GM21529 (cell line): ENCODE data around the gene FES.
"Not testable (repeated sequence)": the region's sequence is repeated elsewhere in the genome, so short reads cannot be mapped to it uniquely, and the experiment has no call there.

Source experiments
- ATAC-seq: cut with Tn5 transposase; IDR thresholded peaks from one replicate; pipeline ENCODE4 v1.9.1; 2021; ENCODE audit not compliant: unreplicated experiment

Gene FES

DNA sequence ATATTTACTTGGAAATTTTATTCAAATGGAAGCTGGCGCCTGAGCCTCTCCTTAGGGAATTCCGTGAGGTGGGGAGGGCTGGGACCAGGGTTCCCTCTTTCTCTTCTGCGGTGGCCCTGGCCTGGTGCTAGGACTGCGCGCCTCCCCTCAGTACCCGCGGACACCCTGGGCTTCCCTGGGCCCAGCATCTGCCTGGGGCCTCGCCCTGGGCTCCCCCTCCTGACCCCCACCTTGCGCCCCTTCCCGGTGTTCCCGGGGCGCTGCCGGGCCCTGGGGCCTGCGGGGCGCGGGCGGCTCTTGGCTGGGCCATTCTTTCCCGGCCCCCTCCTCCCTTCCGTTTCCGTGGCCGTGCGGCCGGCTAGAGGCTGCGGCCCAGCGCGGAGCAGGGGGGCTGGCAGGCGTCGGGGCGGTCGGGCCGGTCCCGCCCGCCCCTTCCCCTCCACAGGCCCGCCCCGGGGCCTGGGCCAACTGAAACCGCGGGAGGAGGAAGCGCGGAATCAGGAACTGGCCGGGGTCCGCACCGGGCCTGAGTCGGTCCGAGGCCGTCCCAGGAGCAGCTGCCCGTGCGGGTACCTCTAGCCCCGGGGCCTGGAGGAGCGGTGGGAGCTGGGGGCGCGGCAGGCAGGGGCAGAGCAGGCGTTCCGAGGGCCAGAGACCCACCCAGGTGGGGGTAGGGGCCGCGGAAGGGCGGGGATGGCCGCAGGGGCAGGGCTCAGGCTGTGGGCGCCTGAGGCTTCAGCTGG lies at the start of gene FES:
TSS of gene FES (plus strand) at position 529 of the 743 bp plus-strand sequence. CDS start 542 bp downstream, outside the sequence.
- ATAC-seq: no peak

DNA sequence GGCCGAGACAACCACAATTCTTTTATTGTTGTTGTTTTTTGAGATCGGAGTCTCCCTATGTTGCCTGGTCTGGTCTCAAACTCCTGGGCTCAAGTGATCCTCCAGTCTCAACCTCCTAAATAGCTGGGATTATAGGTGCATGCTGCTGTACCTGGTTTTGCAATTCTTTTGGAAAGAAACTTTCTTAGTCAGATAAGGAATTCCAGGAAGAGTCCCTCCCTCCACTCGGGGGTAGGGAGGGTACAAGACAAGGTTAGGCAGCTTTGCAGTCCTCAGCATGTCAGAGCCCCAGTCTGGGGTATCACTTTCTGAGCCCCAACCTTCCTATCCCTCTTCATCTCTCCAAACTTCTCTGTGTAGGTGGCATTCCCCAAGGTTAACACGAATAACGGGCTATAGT lies 49.7 kb upstream of the FES start:
- no peak for ATAC-seq

DNA sequence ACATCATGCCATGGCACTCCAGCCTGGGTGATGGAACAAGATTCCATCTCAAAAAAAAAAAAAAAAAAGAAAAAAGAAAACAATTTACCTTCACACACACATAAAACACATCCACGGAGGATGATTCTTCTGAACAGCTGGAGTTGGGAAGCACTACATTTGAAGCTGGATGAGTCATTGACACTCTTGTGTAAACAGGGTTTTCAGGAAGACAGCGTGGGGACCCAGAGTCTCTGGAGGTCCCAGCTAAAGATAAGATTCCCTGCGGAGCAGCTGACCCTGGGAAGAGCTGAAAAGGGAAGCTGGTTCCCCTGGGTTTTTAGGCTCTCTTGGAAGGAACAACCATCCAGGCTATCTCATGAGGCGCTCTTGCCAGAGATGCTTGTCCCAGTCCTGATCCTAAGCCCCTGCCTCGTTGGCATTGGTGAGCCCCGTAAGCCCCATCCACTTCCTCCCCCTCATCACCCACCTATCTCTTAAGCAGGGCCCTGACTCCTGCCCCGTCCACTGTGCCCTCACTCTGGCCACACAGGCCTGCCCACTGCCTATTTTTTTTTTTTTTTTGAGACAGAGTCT lies 47.9 kb upstream of the FES start:
- no peak for ATAC-seq

DNA sequence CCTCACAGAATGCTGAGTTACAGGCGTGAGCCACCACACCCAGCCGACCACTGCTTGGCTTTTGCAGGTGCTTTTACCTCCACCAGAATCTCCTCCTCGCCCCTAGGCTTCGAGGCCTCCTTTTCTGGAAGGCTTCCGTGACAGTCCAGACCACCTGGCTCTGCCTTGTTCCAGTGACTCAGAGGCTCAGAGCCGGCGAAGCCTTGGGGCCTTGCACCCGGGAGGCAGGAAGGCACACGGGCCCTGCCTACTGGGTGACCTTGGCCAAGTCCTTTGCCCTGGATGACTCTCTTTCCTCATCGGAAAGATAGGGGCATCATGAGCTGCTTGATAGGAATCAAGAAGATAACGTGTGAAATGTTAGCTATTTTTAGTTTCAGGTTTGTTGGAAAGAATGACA lies 47.2 kb upstream of the FES start:
- no peak for ATAC-seq

DNA sequence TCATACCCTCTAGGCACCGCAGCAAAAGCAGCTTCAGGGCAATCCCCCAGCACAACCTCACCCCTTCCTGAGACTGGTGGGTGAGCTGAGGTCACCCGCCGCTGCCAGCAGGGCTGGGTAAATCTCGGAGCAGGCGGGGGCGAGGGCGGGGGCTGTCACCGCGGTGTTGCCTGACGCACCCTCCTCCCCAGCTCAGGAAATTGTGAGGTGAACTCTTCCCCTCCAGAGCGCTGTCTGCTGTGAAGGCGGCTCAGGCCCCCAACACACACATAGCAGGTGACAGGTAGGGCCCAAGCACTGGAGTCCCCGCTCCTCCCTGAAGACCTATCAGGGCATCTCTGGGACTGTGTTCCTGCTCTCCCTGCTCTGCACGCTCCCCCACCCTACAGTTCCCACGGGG lies 46.2 kb upstream of the FES start:
- ATAC-seq: no peak

DNA sequence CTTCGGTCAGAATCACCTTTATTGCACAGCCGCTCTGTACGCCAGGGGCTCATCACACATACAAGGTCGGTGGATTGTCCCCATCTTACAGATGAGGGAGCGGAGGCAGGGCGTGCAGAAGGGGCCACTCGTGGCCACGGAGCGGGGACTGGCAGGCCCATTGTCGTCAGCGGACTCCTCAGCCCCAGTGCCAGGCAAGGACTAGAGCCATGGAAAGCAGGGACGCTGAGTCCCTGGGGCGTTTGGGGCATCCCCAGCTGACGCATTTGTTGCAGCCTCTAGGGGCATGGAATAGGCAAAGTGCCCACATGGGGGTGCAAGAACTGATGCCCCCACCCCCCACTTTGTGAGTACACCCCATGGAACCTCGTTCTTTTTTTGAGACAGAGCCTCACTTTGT lies 45.8 kb upstream of the FES start:
- no peak for ATAC-seq

DNA sequence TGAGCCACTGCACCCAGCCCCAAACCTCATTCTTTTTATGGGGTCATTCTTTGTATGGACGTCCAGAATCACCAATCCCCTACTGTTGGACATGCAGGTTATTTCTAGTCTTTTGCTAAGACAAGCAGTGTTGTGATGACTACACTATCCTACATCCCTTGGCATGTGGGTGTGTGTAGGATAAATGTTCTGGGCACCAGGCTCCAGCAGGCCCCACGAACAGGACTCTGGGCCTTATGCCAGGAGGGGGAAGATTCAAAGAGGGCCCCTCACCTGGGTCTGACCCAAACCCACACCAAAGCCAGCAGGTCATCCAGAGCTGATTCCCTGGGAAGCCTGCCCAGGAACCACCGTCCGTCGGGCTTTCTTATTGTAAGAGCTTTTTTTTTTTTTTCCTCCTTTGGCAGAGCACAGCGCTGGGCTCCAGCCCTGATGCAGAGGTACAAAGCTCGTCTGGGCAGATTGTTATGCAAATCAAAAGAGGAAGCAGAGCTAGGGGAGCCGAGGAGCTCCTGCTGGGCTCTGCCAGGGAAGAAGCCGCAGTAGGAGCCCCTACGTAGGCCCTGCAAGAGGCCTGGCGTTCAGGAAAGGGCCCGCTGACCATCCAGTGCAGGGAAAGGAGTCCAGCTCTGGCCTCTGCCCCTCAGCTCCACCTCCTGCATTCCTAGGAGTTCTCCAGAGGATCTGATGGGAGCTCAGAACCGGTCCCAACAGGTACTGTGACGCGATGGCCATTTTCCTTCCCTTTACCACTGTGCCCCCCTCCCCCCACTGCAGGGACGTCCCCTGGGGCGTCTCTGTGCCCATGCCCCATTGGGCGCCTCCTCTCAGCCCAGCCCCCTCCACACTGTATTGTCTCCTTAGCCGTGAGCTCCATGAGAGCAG lies 44.9 kb upstream of the FES start:
- ATAC-seq: peak; percentile 84

DNA sequence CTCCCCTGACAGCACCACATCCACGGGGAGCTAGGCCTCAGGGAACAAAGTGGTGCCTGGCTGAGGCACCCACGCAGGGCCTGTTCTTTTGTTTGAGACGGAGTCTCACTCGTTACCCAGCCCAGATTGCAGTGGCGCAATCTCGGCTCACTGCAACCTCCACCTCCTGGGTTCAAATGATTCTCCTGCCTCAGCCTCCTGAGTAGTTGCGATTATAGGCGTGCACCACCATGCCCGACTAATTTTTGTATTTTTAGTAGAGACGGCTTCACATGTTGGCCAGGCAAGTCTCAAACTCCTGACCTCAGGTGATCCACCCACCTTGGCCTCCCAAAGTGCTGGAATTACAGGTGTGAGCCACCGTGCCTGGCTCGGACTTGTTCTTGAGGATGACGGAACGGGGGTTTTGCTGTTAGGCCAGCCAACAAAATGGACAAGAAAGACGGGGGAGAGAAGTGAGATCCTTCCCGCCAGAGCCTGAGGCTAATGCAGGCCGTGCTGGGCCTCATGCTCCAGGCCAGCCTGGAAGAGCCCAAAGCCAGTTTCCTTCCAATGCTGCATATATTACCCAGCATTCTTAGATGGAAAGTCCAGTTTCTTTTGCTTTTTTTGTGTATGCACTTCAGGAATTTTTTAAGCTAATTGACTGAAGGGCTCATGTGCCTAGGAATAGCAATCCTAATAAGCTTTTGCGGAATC lies 44.0 kb upstream of the FES start:
- no peak for ATAC-seq

DNA sequence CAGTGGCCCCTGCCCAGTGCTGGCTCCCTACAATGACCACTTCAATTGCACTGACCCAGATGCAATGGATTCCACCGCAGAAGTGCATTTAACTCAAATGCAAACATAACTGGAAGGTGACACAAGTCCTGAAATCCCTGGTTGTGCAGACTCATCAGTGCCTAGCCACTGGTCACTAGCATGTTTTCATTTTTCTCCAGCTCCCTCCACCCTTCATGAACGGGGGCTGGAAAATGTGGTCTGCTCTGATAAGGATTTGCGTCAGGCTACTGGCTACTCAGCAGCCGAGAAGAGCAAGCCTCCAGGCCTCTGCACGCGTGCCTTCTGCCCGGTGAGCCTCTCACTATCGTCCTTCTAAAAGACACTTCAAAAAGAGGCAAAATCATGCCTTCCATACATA lies 43.4 kb upstream of the FES start:
- no peak for ATAC-seq

DNA sequence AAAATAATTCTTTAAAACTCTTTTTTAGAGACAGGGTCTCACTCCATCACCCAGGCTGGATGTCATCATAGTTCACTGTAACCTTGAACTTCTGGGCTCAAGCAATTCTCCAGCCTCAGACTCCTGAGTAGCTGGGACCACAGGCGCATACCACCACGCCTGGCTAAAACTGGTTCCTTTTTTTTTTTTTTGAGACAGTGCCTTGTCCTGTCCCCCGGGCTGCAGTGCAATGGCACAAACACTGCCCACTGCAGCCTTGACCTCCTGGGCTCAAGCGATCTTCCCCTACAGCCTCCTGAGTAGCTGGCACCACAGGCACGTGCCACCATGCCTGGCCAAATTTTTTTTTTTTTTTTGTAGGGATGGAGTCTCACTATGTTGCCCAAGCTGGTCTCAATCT lies 39.6 kb upstream of the FES start:
- peak; percentile 4 for ATAC-seq

DNA sequence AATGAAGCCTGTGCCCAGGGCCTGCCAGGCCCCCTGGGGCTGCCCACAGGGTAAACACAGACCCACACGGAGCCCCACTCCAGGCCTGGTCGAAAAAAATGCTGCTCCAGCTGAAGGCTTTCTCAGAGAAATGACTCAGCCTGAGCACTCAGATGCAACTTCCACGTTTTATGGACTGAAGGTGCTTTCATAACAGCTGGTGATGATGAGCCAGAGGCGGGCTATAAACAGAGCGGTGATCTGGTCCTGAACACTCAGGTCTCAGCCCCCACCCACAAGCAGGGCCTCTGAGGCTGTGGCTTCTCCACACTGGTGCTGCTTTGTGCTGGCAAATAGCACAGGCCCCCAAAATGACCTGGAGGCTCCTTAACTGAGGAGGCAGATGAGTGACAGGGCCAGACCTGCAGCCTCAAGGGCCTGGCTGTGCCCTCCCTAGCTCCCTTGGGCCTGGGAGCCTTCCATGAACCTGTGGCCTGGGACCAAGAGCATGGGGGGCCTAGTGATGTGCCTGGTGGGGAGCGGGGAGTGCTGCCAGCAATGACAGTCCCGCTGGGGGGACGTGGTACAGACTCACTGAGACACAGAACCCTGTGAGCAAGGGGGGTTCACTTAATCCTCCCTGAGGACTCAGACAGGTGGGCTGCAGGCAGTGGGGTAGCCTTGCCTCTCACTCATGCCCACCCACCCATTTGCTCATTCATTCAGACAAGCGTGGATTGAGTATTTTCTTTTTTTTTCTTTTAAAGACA lies 38.9 kb upstream of the FES start:
- peak; percentile 95 for ATAC-seq

DNA sequence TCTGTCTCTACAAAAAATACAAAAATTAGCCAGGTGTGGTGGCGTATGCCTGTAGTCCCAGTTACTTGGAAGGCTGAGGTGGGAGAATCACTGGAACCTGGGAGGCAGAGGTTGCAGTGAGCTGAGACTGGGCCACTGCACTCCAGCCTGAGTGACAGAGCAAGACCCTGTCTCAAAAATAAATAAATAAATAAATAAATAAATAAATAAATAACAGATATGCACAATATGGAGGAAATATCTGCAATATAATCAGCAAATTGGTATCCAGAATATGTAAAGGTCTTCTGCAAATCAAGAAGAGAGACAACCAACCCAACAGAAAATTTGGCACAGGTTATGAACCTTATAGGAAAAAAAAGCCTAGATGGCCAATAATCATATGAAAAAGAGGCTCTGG lies 34.9 kb upstream of the FES start:
- ATAC-seq: not testable (repeated sequence)

DNA sequence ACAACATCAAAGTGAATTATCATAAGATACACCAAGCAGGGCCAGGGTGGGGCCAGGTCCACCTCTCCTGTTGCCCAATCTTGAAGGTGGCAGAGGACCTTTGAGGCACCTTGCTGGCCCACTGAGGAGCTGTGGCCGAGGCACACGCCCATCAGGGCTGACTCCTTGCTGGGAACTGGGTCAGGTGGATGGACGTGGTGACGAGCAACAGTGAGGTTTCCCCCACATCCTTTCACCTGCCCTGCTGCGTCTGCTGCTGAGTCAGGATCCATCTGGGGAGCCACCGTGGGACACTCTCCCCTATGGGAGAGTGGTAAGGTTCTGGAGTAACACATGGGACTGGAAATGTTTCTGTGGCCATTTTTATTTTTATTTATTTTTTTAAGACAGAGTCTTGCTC lies 33.2 kb upstream of the FES start:
- no peak for ATAC-seq

DNA sequence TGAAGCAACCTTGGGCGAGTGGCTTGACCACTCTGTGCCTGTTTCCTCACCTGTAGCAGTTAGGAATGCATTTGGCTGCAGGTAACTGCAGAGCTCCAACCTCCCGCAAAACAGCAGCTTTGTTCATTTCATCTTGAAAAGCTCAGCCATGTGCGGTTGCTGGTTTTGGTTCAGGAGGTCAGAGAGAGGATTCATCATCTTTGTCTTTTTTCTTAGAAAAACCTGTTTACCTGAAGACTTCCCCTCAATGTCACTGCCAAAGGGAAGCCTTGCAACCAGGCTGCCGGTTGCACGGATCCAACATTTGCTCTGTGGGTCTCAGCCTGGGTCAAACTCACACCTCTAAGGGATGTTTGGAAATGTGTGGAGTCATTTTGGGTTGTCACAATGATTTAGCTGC lies 32.4 kb upstream of the FES start:
- no peak for ATAC-seq

DNA sequence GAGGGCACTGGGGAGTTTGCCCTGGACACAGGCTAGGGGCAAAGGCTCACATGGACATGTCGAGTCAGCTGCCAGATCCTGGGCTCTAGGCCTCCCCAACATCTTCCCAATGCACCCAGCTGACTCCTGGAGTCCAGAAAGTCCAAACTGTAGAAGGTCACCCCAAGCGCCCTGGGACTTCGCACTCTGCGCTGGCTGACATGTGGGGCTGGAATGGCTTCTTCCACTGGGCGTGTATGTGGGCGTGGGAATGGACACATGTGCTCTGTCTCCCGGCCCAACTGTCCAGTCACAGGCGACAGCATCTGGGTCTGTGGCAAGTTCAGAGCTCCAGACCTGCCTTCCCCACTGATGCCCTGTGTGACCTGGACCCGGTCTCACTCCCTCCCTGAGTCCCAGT lies 29.2 kb upstream of the FES start:
- ATAC-seq: no peak

DNA sequence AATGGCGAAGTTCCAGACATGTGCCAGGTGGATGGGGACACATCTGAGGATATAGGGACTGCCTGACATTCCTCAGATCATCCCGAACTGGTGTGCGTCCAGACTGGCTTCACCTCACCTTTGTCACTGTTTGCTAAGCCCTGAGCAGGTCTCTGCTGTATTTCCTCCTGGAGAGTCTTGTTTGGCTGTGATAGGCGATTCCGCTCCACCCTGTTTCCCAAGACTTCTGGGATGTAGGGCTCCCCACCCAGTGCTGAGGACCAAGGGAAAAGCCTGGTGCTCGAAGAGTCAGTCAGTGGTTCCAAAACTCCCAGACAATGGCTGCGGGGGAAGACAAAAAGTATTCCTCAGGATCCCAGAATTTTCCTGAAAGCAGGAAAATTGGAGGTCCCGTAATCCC lies 27.0 kb upstream of the FES start:
- ATAC-seq: no peak

DNA sequence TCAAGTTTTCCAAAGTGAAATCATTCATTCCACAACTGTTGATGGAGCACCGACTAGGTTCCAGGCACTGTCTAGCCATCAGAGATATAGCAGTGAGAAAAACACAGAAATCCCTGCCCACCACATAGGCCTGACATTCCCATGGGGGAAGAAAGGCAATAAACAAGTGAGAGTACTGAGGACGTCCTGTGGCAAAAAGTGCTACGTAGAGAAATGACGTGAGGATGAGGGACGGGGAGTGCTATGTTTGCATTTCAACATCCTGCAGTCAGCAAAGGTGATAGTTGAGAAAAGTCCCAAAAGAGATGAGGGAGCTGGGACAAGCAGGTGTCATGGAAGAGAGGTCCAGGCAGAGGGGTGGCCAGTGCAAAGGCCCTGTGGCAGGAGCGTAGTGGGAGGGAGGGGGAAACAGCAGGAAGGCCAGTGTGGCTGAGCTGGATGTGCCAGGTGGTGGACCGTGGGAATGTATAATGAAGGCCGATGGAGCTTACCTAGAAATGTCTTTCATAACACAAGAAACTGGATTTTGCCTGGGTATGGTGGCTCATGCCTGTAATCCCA lies 26.3 kb upstream of the FES start:
- no peak for ATAC-seq

DNA sequence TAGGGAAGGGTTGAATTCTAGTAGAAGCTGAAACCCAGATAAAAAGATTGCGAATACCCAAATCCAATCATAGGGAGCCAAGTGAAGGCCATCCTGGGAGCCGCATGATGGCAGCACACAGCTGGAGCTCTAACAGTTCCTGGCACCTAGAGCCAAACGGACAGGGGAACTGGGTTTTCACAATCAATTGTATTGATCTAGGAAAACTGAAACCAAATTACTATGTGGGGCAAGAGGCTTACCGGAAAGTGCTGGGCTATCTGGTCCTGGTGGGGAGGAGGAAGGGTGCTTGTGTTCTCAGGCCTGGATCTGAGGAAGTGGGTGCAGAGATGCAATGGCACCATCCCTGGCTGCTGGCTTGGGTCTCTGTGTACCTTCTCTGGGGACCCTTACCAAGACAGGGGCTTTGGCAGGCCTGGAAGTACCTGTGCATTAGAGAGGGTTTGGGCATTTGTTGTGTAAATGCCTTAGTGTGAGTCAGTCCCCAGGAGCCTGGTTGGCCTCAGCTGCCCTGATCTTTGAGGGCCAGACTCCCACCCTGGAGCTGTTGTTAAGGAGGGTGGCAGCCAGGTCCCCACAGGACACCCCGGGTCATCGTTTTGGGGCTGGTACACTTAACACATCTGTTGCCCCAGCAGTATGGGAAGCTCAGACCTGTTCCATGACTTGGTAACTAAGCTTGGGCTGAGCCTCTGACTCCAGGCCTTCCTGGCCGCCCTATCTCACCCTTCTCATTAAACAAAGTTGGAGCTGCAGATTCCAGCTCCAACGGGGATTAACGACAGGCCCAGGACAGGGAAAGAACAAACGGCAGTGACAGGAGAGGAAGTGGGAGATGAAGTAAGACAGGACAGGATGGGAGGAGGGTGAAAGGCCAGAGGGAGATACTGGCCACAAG lies 24.8 kb upstream of the FES start:
- no peak for ATAC-seq

DNA sequence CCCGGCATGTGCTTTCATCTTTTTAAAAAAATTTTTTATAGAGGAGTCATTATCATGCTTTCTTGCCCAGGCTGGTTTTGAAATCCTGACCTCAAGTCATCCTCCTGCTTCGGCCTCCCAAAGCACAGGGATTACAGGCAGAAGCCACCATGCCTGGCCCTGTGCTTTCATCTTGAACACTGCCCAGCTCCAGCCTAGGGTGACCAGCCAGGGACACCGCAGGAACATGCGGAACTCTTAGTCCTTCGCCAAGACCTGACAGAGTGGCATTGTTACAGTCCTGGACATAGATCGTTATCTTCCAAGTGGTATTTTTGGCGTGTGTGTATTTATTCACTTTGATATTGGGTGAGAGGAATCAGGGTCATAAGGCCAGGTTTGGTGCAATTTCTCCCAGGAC lies 23.9 kb upstream of the FES start:
- no peak for ATAC-seq
